ENCODE results near the gene ACAP1.

ACAP1 gene

GRCh38 chr17:7312432-7313087 lies 23.8 kb upstream of the ACAP1 start:
- no peak for DNase-seq

GRCh38 chr17:7313088-7313889 lies 23.0 kb upstream of the ACAP1 start:
- DNase-seq, result no peak

- peak; percentile 30 for DNase-seq
Observed at GRCh38 chr17:7313890-7314718, 22.2 kb upstream of the ACAP1 start.

- DNase-seq, result peak; percentile 82
Observed at GRCh38 chr17:7314719-7315569, 21.4 kb upstream of the ACAP1 start, which contains the start of gene GPS2. TSS of gene GPS2 (minus strand) at chr17:7315360. CDS start at chr17:7315052, 308 bp downstream.

GRCh38 chr17:7315570-7316235 lies 20.6 kb upstream of the ACAP1 start:
- DNase-seq, result no peak

GRCh38 chr17:7317161-7317803 lies 19.0 kb upstream of the ACAP1 start:
- DNase-seq, result no peak

- DNase-seq, result no peak
Observed at GRCh38 chr17:7318121-7318860, 18.0 kb upstream of the ACAP1 start.

GRCh38 chr17:7321466-7321865 lies 14.9 kb upstream of the ACAP1 start:
- DNase-seq, result no peak

- DNase-seq, result no peak
Observed at GRCh38 chr17:7322520-7323194, 13.7 kb upstream of the ACAP1 start.

GRCh38 chr17:7323731-7324437 lies 12.4 kb upstream of the ACAP1 start:
- peak; percentile 26 for DNase-seq

- DNase-seq, result no peak
Observed at GRCh38 chr17:7324438-7324779, 11.9 kb upstream of the ACAP1 start.

GRCh38 chr17:7325031-7325528 lies 11.2 kb upstream of the ACAP1 start:
- no peak for DNase-seq

GRCh38 chr17:7326186-7326585 lies 10.1 kb upstream of the ACAP1 start:
- no peak for DNase-seq

GRCh38 chr17:7327056-7327455 lies 9.3 kb upstream of the ACAP1 start:
- no peak for DNase-seq

- no peak for DNase-seq
Observed at GRCh38 chr17:7327501-7327900, 8.8 kb upstream of the ACAP1 start.

- no peak for DNase-seq
Observed at GRCh38 chr17:7328009-7328408, 8.3 kb upstream of the ACAP1 start.

- no peak for DNase-seq
Observed at GRCh38 chr17:7328840-7329373, 7.4 kb upstream of the ACAP1 start, which contains the start of gene NEURL4. TSS of gene NEURL4 (minus strand) at chr17:7329335. CDS start at chr17:7329312, 23 bp downstream.

GRCh38 chr17:7329374-7329996 lies 6.8 kb upstream of the ACAP1 start:
- DNase-seq, result peak; percentile 99
